MM.1S (cell line): ENCODE data around the gene MOGAT1.

ENCODE experiments used
- DNase-seq: peaks from one replicate; pipeline ENCODE4 v3.0.0-alpha.2; 2015
- H2AFZ ChIP-seq: fragments of 300-600 bp; sonication (generic); 2 replicates; pipeline ENCODE4 v1.6.0; 2016; ENCODE audit warnings: antibody characterized with exemption, low read length
- H3F3A ChIP-seq: fragments of 300-600 bp; sonication (generic); 2 replicates; pipeline ENCODE4 v1.6.1; 2016; ENCODE audit warnings: mild to moderate bottlenecking, antibody characterized with exemption, low read length, moderate library complexity, mixed read lengths; ENCODE audit not compliant: insufficient read depth
- H3K27ac ChIP-seq: fragments of 300-600 bp; sonication (generic); 2 replicates; pipeline ENCODE4 v1.5.1; 2016; ENCODE audit warnings: mild to moderate bottlenecking, low read length
- H3K27me3 ChIP-seq: fragments of 300-600 bp; sonication (generic); replicated peaks from 2 replicates; pipeline ENCODE4 v1.6.0; 2016; ENCODE audit warnings: low read length; ENCODE audit not compliant: insufficient read depth
- H3K36me3 ChIP-seq: fragments of 300-600 bp; sonication (generic); replicated peaks from 2 replicates; pipeline ENCODE4 v1.6.1; 2016; ENCODE audit warnings: mild to moderate bottlenecking, low read length, mixed read lengths; ENCODE audit not compliant: insufficient read depth
- H3K4me1 ChIP-seq: fragments of 300-600 bp; sonication (generic); 2 replicates; pipeline ENCODE4 v1.6.1; 2016; ENCODE audit warnings: low read length, mixed read lengths
- H3K4me2 ChIP-seq: fragments of 300-600 bp; sonication (generic); 2 replicates; pipeline ENCODE4 v1.6.0; 2016; ENCODE audit warnings: low read depth, low read length
- H3K4me3 ChIP-seq: fragments of 300-600 bp; sonication (generic); 2 replicates; pipeline ENCODE4 v1.5.1; 2016; ENCODE audit warnings: low read length, mixed read lengths
- H3K79me2 ChIP-seq: fragments of 300-600 bp; sonication (generic); 2 replicates; pipeline ENCODE4 v1.6.1; 2016; ENCODE audit warnings: mixed run types, low read length, mixed read lengths
- H3K9ac ChIP-seq: fragments of 300-600 bp; sonication (generic); 2 replicates; pipeline ENCODE4 v1.6.1; 2016; ENCODE audit warnings: low read length, mixed read lengths
- H3K9me2 ChIP-seq: fragments of 300-600 bp; sonication (generic); replicated peaks from 2 replicates; pipeline ENCODE4 v1.6.1; 2016; ENCODE audit warnings: mild to moderate bottlenecking, low read length, mixed read lengths; ENCODE audit not compliant: insufficient read depth
- H3K9me3 ChIP-seq: fragments of 300-600 bp; sonication (generic); replicated peaks from 2 replicates; pipeline ENCODE4 v1.6.1; 2016; ENCODE audit warnings: mild to moderate bottlenecking, low read length, mixed read lengths; ENCODE audit not compliant: insufficient read depth
- H4K20me1 ChIP-seq: fragments of 300-600 bp; sonication (generic); 2 replicates; pipeline ENCODE4 v1.6.1; 2016; ENCODE audit warnings: mild to moderate bottlenecking, low read length, moderate library complexity, mixed read lengths; ENCODE audit not compliant: insufficient read depth
- CTCF ChIP-seq: fragments of 300-600 bp; sonication (generic); IDR thresholded peaks from 2 replicates; pipeline ENCODE4 v1.5.1; 2016; ENCODE audit warnings: antibody characterized with exemption, low read length, mixed read lengths
- EZH2 ChIP-seq: fragments of 300-600 bp; sonication (generic); optimal IDR thresholded peaks from 2 replicates; pipeline ENCODE3; 2017; ENCODE audit warnings: low read depth, mild to moderate bottlenecking, antibody characterized with exemption, low read length, mixed read lengths
- EZH2phosphoT487 ChIP-seq: fragments of 300-600 bp; sonication (generic); IDR thresholded peaks from 2 replicates; pipeline ENCODE4 v1.6.1; 2018; ENCODE audit warnings: antibody characterized with exemption, low read length

The MOGAT1 gene

DNA sequence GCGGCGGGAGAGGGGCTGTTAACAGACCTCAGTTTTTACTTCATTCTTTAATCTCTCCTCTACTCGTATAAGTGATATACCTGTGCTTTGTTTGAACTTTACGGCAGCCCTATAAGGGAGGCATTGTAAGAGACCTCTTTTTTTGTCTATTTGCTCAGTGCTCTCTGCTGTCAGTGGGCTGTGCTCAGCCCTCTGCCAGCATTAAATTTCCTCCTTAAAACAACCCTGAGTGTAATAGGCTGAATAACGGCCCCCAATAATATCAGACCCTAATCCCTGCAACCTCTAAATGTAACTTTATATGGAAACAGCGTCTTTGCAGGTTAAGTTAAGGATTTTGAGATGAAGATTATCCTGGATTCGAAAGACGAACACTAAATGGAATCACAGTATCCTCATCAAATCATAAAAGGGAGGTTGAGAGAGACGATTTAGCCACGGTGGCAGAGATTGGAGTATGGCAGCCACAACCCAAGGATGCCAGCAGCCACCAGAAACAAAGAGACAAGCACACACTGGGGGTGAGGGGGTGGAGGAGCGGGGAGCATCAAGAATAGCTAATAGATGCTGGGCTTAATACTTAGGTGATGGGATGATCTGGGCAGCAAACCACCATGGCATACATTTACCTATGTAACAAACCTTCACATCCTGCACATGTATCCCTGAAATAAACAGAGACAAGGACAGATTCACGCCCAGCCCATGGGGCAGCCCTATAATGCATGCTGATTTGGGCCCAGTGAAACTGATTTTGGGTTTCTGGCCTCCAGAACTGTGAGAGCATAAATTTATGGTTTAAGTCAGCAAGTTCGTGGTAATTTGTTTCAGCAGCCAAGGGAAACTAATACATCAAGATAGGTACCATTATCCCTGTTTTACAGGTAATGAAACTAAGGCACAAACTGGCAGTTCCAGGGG lies 14.7 kb upstream of the MOGAT1 start:
- Histone ChIP-seq H3F3A (peaks cover 24% of the 10 kb centered on the region), H3K4me3 (peak overlapping the region; percentile 98), H3K79me2 (peaks cover 46% of the 10 kb centered on the region), H3K9me2 (no peaks in the 10 kb centered on the region), H3K9me3 (no peaks in the 10 kb centered on the region), H2AFZ (peak overlapping the region; percentile 60), H3K27me3 (no peaks in the 10 kb centered on the region), H3K27ac (peak overlapping the region; percentile 93; the same call in 1 of the 2 replicates), H4K20me1 (peaks cover 6% of the 10 kb centered on the region; the same call in 1 of the 2 replicates), H3K9ac (peak overlapping the region; percentile 99), H3K4me1 (peaks cover 27% of the 10 kb centered on the region), H3K36me3 (no peaks in the 10 kb centered on the region), H3K4me2 (peak overlapping the region; percentile 88)
- DNase-seq = no peak
- TF ChIP-seq EZH2 (no peak), CTCF (no peak), EZH2phosphoT487 (no peak)

DNA sequence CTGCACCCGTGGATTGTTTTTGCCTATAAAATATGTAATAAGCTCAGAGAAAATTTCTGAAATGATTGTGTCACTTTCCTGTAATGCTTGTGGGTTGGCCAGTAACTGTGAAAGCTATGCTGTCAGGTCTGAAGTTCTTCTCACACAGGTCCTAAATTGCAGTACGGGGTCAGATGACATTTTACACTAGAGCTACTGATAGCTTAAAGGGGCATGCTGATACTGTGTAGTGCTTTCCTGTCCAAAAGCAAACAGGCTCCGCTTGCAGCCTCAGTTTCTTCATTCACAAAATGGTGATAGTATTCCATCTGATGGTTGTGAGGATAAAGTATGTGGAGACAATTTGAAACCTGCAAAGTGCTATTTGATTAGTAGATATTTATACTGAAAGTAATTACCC lies 8.0 kb upstream of the MOGAT1 start:
- Histone ChIP-seq H2AFZ (no peak overlapping the region), H3K9ac (no peak overlapping the region), H3K4me1 (no peaks in the 10 kb centered on the region), H3K36me3 (no peaks in the 10 kb centered on the region), H3F3A (no peaks in the 10 kb centered on the region), H3K9me2 (no peaks in the 10 kb centered on the region), H3K27ac (no peak overlapping the region), H4K20me1 (no peaks in the 10 kb centered on the region), H3K27me3 (no peaks in the 10 kb centered on the region), H3K4me3 (no peak overlapping the region), H3K79me2 (no peaks in the 10 kb centered on the region), H3K4me2 (no peak overlapping the region), H3K9me3 (no peaks in the 10 kb centered on the region)
- no peak for DNase-seq
- TF ChIP-seq CTCF (no peak), EZH2 (no peak), EZH2phosphoT487 (no peak)

DNA sequence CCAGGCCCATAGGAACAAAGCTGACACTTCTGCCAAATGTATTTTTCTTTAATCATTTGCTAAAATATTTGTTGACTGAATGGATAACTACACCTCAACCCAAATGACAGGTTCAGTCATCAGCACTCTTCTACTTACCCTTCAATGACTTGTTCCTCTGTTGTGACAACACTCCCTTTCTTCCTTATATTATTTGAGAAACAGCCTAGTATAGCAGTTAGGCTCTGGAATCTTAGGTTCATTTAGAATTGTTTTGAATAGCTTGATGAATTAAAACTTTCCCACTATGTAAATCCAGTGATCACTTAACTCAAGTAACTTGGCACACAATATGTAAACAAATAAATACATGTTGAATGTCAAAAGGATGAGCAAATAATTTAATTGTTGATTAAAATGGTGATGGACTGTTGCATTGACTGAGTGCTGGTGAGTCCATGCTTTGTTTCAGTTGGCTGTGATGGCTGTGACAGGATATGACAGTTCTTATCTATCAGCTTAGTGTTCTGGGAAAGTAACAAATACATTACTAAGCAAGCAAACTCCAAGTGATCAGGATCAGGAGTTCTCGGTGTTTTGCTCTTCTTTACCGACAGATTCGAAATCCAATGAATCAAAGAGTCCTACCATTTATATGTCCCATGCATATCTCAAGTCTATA lies 2.8 kb upstream of the MOGAT1 start:
- no peak for DNase-seq
- H3K79me2 ChIP-seq = no peaks in the 10 kb centered on the region
- no peaks in the 10 kb centered on the region for H3K9me3 ChIP-seq
- no peak overlapping the region for H2AFZ ChIP-seq
- no peaks in the 10 kb centered on the region for H3K4me1 ChIP-seq
- no peaks in the 10 kb centered on the region for H3F3A ChIP-seq
- no peak overlapping the region for H3K9ac ChIP-seq
- H3K36me3 ChIP-seq = no peaks in the 10 kb centered on the region
- H3K9me2 ChIP-seq = no peaks in the 10 kb centered on the region
- H3K27me3 ChIP-seq = no peaks in the 10 kb centered on the region
- no peak overlapping the region for H3K27ac ChIP-seq
- no peak overlapping the region for H3K4me2 ChIP-seq
- TF ChIP-seq EZH2phosphoT487 (no peak), EZH2 (no peak), CTCF (no peak)
- no peak overlapping the region for H3K4me3 ChIP-seq
- H4K20me1 ChIP-seq = no peaks in the 10 kb centered on the region
